GM19324 (cell line): Measurements from ENCODE around the gene EXOC1.
"Not testable (repeated sequence)": the region's sequence is repeated elsewhere in the genome, so short reads cannot be mapped to it uniquely, and the experiment has no call there.

Experiments used
- ATAC-seq: cut with Tn5 transposase; IDR thresholded peaks from one replicate; pipeline ENCODE4 v1.9.1; 2021; ENCODE audit warnings: mild to moderate bottlenecking, moderate library complexity; ENCODE audit not compliant: unreplicated experiment, low FRiP score

The EXOC1 gene

GRCh38 chr4:55853484-55854046, at the start of gene EXOC1:
EXOC1 (plus strand) TSS chr4:55853648; CDS start chr4:55858324, 4,676 bp downstream.
- peak; percentile 99 for ATAC-seq

DNA sequence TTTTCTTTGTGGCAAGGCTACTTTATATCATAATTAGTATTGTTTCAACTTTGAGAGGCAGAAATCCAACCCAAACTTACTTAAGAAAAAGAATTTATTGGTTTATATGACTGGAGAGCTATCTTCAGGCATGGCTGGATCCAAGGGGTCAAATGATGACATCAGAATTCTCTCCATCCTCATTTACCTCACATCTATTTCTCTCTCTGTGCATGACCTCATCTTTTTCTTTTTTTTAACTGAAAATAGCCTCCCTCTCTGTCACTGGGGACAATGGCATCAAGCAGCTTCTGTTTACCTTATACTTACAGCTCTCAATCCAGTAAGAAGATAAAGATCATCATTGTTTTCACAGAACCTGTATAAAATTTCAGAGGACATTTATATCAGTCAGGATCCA, 45.9 kb upstream of the EXOC1 start:
- no peak for ATAC-seq

DNA sequence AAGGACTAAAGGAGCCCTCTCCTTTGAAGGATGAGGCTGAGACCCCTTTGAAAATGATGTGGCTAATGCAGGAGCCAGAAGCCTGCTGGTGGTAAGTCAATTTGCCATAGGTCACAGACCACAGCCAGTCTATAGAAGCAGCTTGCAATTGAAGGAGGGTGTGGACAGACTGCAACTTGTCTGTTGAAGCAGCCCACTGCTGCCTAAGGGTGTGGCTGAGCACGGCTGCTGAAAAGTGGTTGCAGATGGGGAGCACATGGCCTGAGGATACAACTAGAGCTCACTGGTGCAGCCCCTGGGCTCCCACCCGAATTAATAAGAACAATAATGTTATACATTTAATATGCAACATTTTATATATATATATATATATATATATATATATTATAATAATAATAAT, 45.3 kb upstream of the EXOC1 start:
- ATAC-seq = no peak

- ATAC-seq = no peak
These were observed 44.8 kb upstream of the EXOC1 start for GRCh38 chr4:55808632-55809031.

GRCh38 chr4:55817691-55818090, 35.8 kb upstream of the EXOC1 start:
- no peak for ATAC-seq

GRCh38 chr4:55819634-55820033, 33.8 kb upstream of the EXOC1 start, which contains the start of gene EXOC1L:
EXOC1L (plus strand) TSS chr4:55819790; CDS start chr4:55820027, 237 bp downstream.
- ATAC-seq = no peak

- ATAC-seq = no peak
These were observed 33.2 kb upstream of the EXOC1 start for GRCh38 chr4:55820279-55820678.

- no peak for ATAC-seq
These were observed 31.1 kb upstream of the EXOC1 start for GRCh38 chr4:55822329-55822728.

GRCh38 chr4:55824865-55825264, 28.6 kb upstream of the EXOC1 start:
- no peak for ATAC-seq

GRCh38 chr4:55826986-55827385, 26.5 kb upstream of the EXOC1 start:
- ATAC-seq = no peak

DNA sequence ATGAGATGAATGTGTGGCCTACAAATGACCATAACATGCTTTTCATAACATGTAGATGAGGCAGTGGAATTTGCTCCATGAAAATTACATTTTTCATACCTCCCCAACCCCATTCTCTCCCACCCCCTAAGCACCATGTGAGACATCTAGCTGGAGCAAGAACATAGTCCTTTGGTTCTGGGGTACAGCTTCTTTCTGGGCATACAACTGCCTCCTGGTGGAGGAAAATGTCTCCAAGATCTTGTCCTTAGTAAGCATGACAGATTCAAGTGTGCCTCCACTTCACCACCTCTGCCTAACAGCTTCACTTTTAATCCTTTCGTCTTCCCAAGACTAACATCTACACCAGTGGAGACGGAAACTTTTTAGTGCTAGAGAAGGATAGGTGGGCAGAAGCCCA, 25.9 kb upstream of the EXOC1 start:
- no peak for ATAC-seq

- no peak for ATAC-seq
These were observed 23.4 kb upstream of the EXOC1 start for GRCh38 chr4:55830048-55830447.

- ATAC-seq = no peak
These were observed 22.7 kb upstream of the EXOC1 start for GRCh38 chr4:55830716-55831115.

- no peak for ATAC-seq
These were observed 19.2 kb upstream of the EXOC1 start for GRCh38 chr4:55834086-55834795.

GRCh38 chr4:55837903-55838302, 15.5 kb upstream of the EXOC1 start:
- ATAC-seq = no peak

DNA sequence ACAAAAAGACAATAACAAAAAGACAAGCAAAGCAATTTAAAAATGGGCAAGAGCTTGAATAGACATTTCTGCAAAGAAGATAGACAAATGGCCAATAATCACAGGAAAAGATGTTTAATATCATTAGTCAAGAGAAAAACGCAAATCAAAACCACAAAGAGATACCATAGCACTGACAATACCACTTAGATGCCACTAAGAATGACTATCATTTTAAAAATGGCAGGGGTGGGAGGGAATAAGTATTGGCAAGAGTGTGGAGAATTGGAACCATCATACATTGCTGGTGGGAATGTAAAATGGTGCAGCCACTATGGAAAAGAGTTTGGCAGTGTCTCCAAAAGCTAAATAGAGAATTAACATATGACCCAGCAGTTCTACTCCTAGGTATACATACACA, 15.1 kb upstream of the EXOC1 start:
- ATAC-seq = no peak

DNA sequence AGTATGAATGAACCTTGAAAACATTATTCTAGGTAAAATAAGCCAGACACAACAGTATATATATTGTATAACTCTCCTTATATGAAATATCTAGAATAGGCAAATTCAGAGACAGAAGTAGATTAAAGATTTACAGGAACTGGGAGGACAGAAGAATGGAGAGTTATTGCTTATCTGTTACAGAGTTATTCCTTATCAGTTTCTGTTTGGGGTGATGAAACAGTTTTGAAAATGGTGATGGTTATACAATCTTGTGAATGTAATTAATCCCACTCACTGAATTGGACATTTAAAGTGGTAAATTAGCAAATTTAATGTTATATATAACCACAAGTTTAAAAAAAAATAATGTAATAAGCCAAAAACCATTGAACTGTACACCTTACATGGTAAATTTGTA, 14.5 kb upstream of the EXOC1 start:
- ATAC-seq = no peak

DNA sequence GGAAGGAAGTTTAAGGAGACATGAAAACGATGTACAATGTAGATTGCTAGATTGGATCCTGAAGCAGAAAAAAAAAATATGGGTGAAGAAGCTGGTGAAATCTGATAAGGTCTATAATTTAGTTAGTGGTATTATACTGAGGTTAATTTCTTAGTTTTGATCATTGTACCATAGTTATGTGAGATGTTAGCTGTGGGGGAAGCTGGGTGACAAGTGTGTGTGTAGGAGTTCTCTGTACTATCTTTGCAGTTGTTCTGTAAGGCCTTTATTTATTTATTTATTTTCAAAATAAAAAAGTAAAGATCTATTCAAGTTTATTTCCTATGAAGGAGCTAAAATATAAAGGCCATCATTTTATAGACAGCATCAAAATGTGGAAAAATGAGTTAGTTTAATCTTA, 12.5 kb upstream of the EXOC1 start:
- ATAC-seq = no peak

DNA sequence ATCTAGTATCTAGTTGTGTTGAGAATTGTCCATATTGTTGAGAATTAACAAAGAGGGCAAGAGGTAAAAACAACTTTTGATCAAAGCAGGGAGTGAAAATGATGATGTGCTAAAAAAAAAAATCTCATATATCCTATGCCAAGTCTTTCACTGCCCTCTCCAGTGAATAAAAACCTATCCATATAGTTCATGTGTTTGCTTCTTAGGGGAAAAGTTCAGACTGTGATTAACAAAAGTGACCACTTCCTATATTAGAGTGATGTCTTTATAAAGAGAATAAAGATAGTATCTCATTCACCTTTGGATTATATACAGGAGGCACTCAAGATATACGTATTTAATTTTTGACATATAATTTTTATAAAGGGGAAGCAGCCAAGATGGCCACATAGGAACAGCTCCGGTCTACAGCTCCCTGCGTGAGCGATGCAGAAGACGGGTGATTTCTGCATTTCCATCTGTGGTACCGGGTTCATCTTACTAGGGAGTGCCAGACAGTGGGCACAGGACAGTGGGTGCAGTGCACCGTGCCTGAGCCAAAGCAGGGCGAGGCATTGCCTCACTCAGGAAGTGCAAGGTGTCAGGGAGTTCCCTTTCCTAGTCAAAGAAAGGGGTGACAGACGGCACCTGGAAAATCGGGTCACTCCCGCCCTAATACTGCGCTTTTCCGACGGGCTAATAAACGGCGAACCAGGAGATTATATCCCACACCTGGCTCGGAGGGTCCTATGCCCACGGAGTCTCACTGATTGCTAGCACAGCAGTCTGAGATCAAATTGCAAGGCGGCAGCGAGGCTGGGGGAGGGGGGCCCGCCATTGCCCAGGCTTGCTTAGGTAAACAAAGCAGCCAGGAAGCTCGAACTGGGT, 11.8 kb upstream of the EXOC1 start:
- ATAC-seq = not testable (repeated sequence)

DNA sequence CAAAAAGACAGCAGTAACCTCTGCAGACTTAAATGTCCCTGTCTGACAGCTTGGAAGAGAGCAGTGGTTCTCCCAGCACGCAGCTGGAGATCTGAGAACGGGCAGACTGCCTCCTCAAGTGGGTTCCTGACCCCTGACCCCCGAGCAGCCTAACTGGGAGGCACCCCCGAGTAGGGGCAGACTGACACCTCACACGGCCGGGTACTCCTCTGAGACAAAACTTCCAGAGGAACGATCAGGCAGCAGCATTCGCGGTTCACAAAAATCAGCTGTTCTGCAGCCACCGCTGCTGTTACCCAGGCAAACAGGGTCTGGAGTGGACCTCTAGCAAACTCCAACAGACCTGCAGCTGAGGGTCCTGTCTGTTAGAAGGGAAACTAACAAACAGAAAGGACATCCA, 11.1 kb upstream of the EXOC1 start:
- not testable (repeated sequence) for ATAC-seq

- ATAC-seq = no peak
These were observed 3.7 kb upstream of the EXOC1 start for GRCh38 chr4:55849724-55850123.
